GM12874 (cell line): Measurements from ENCODE around the gene RBM15B.

Experiments used
- TF ChIP-seq, protein P1 (sequence below): IDR thresholded peaks from 2 replicates; pipeline ENCODE4 v1.5.1; 2011; ENCODE audit warnings: low read depth, mild to moderate bottlenecking, control low read depth, low read length, moderate library complexity; ENCODE audit not compliant: insufficient read depth

Gene RBM15B

DNA sequence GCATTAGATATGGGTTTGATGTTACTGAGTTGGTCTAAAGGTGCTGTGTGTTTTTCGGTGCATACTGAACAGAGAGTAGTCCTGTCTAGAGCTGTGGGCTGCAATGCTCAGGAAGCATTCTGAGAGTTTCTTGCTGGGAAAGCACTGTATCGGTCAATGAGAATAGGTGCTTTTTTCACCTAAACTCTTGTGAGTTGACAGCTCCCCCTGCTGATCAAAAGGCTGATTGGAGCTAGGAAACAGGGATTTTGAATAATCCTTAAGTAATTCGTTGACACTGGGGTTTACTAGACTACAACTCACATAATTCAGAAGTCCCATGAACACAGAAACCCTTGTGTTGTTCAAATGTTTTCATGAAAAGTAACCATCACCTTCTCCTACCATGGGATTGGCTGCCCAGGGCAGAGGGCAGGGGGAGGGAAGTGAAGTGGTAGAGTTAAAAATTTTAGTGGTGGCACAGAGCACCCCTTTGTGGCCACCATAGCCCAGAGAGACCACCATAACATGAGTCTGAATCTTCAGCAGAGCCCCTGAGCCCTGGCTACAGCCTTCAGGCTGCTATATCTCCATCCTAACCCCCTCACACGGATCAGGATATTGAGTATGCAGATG is 19.0 kb upstream of the RBM15B start:
- TF ChIP-seq, protein P1, sequence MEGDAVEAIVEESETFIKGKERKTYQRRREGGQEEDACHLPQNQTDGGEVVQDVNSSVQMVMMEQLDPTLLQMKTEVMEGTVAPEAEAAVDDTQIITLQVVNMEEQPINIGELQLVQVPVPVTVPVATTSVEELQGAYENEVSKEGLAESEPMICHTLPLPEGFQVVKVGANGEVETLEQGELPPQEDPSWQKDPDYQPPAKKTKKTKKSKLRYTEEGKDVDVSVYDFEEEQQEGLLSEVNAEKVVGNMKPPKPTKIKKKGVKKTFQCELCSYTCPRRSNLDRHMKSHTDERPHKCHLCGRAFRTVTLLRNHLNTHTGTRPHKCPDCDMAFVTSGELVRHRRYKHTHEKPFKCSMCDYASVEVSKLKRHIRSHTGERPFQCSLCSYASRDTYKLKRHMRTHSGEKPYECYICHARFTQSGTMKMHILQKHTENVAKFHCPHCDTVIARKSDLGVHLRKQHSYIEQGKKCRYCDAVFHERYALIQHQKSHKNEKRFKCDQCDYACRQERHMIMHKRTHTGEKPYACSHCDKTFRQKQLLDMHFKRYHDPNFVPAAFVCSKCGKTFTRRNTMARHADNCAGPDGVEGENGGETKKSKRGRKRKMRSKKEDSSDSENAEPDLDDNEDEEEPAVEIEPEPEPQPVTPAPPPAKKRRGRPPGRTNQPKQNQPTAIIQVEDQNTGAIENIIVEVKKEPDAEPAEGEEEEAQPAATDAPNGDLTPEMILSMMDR, result peak; percentile 51

DNA sequence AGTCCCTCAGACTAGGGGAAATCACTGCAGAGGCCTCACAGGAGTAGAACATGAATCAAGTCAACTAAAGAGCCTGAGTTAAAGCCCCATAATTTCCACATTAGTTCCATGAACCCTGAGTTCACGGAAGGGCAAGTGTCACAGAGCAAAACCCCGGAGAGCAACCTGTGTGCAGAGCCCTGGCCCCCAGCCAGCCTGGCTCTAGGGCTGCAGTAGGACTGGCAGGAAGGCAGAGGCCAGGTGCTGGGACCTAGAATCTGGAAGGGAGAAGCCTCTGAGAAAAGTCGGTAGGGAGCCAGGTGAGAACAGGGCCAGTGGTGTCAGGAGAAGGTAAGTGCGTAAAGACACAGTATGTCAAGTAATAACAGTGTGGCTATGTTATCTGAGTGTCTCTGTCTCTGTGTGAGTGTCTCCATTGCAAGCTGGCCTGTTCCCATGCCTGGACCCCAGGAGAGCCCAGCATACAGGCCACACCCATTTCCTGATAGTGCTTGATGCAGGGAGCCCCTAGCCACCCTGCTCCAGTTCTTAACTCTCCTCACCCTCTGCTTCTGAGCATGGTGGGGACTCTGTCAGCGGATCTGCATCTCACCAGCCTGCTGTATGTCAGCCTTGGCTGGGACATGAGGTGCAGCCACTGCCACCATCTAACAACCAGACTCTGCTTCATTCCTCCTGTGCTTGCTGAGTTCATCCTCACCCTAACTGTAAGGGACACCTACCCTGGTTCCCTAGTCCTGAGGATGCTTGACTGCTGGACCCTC is 17.2 kb upstream of the RBM15B start:
- TF ChIP-seq, protein P1, result no peak

DNA sequence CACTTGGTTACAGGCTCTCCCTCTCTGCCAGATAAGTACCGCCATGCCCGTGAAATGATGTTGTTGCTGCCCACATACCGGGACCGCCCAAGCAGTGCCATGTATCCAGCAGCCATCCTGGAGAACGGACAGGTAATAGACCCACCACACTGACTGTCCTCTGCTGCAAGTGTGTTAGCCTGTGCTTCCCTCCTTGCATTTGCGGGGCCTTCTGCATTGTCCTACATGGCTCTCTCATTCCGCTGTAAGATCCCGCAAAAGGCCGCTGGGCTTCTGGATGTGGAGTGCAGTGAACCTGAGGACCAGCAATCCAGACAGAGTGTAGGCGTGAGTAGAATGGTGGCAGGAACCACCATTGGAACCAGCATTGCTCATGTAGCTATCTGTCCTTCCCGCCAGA is 16.6 kb upstream of the RBM15B start:
- TF ChIP-seq, protein P1, result no peak

DNA sequence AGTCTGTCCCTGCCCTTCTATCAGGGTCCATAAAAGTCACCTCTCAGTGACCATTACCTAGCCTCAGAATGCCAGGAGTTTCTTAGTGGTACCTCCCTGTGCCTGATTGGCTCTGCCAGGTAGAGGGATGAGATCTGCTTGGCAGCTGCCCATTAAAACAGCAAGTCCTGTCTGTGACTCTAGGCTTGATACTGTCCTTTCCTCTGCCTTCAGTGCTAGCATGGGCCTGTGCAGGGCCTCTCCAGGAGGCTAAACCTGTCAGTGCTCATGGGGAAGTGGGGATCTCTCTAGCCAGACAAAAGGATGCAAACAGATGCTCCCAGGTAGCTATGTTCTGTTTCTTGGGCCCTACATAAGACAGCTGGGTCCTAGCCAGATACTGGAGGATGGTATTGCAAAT is 15.9 kb upstream of the RBM15B start:
- TF ChIP-seq, protein P1, result no peak

DNA sequence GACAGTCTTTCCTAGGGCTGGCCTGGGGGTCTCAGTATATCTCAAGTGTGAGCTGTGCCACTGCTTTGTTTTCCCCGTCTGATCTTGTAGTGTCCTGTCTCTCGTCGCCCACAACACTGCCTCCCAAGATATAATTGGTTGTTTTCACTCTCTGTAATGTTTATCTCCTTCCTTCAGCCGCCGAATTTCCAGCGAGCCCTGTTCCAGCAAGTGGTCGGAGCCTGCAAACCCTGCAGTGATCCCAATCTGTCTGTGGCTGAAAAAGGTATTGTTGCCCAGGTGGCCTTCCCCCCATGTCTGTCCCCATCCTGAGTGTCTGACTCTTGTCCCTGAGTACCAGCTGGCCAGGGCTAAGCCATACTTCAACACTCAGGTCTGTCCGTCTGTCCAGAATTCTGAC is 15.5 kb upstream of the RBM15B start:
- TF ChIP-seq, protein P1, result no peak

DNA sequence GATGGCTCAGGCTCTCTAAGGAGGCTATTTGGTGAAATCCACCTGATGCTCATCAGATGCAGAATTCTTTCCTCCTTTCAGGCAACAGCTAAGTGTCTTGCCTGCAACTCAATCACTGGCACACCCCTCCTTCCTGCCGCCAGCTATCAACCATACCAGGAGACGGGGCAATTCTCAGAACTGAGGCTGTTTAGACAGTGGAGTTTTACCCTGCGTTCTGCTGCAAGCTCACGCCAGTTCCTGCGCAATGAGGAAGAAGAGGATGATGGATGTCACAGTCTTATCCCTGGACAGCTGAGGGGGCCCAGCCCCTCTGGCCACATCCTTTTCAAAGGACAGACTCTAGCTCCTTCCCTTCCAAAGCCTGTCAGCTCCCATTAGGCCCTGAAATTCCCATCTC is 13.0 kb upstream of the RBM15B start:
- TF ChIP-seq, protein P1, result no peak

DNA sequence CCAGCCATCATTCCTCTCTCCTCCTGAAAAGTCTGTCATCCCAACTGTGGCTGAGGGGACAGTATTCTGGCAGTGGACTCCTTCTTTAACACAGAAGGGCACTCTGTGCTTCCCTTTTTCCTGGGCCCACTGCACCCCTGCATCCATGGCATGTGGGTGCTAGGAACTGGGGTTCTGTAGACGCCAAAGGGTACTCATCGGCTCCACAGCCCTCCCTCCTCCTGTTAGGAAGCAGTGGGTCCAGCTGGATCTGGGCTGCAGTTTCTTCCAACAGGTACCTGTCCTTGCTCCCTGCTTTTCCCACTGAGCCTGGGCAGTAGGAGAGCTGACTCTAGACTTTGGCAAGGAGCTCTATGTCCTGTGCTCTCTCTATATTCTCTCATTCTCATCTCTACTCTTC is 12.4 kb upstream of the RBM15B start:
- TF ChIP-seq, protein P1, result no peak
